Mesothelial cell of epicardium (in vitro differentiated cells): ENCODE data around the gene CRNKL1. TPM values are rescaled to one million over a fixed set of nuclear protein-coding genes. Genes with fewer than 3 reads are reported as not detected.

Source experiments
- DNase-seq, 2 experiments: peaks; one replicate each; pipeline ENCODE4 v3.0.0; 2021; ENCODE audit warnings: low spot score in 2 of 2; ENCODE audit not compliant: unreplicated experiment in 2 of 2
- H3K27ac Mint-ChIP-seq: 2 replicates; pipeline ENCODE4 v1.8.0; 2021; ENCODE audit warnings: mixed read lengths
- H3K27me3 Mint-ChIP-seq: 2 replicates; pipeline ENCODE4 v1.8.0; 2021; ENCODE audit warnings: low read depth, mixed read lengths
- H3K36me3 Mint-ChIP-seq: 2 replicates; pipeline ENCODE4 v1.8.0; 2021; ENCODE audit warnings: mixed read lengths
- H3K4me1 Mint-ChIP-seq: 2 replicates; pipeline ENCODE4 v1.8.0; 2021; ENCODE audit warnings: mixed read lengths
- H3K4me3 Mint-ChIP-seq: 2 replicates; pipeline ENCODE4 v1.8.0; 2021; ENCODE audit warnings: mild to moderate bottlenecking, moderate library complexity, mixed read lengths
- H3K9me3 Mint-ChIP-seq: 2 replicates; pipeline ENCODE4 v1.8.0; 2021; ENCODE audit warnings: mixed read lengths
- CTCF ChIP-seq: fragments of 200-600 bp; sonication (generic); IDR thresholded peaks from one replicate; pipeline ENCODE4 v1.5.0; 2021; ENCODE audit warnings: antibody characterized with exemption; ENCODE audit not compliant: unreplicated experiment
- total RNA-seq: library from RNA; stranded (reverse); gene quantifications from 3 replicates; pipeline ENCODE4 v1.2.1, GENCODE V29; 2021

The CRNKL1 gene
- total RNA-seq, 1 donor from 2014 or later: 26.5 TPM

DNA sequence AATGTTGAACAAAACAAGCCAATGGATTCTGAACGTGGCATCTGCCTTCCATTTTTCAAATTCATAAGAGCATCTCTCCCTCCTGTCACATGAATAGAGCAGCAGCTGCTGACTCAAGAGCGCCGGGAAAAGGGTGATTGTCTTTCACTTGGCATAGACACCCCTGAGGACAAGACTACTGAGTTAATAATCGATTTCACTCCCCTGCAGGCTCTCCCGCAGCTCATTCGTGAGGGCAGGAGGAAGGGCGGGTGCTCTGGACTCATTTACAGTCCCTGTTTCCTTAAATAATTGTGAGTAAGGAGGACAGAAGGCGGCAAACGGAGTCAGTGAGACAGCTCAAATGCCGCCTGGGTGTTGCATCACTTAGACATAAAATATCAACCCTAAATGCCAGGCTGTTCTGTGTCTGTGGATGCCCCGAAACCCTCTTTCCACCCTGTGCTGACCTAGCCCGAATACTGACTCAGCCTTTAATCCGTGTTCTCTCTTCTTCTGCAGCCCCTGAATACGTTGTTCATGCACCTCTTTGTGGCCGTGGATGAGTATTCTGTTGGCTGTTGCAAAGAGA lies 21.6 kb upstream of the CRNKL1 start:
- TF ChIP-seq CTCF: no peak
- H3K36me3 Mint-ChIP-seq: no peaks in the 10 kb centered on the region
- no peak overlapping the region for H3K27ac Mint-ChIP-seq
- no peak overlapping the region for H3K4me3 Mint-ChIP-seq
- no peak for DNase-seq
- peaks cover 10% of the 10 kb centered on the region for H3K4me1 Mint-ChIP-seq
- no peaks in the 10 kb centered on the region for H3K9me3 Mint-ChIP-seq
- peaks cover 24% of the 10 kb centered on the region for H3K27me3 Mint-ChIP-seq

DNA sequence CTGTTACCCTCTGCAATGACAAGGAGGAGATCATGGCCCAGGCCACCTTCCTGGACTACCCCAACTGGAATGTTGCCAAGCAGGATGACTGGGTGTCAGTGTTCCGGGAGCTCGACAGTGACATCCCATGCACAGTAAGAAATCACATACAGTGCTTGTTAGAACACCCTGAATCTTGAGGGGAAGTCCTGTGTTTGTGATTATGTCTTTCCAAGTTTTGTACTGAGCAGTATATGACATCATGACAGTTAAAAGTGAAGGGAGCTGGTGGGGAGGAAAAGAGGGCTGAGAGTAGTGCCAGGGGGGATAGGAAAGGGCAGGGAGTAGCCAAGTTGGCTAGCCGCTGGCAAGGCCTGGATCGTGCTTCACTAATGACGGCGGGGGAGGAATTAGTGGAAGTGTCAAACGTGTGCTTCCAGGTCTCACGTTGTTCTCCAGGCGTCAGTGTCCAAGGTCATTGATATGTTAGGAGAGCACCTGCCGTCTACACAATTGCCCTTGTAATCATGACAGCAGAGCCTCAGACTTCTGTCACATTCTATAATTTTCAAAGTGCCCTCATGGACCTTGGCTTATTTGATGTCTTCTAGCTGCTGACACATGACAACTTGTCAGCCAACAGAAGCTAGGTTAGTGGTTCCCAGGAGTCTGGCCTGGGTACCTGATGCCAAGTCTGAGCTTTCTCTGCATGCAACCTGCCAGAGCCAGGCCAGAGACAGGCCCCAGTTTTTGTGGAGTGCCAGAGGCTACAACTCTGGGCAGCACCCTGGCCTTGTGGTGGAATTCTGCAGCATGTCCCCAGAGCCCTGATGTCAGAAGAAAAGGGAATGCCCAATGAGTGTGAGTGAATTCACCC lies 18.8 kb upstream of the CRNKL1 start:
- no peaks in the 10 kb centered on the region for H3K36me3 Mint-ChIP-seq
- DNase-seq: no peak
- H3K9me3 Mint-ChIP-seq: no peaks in the 10 kb centered on the region
- TF ChIP-seq CTCF: no peak
- no peaks in the 10 kb centered on the region for H3K4me1 Mint-ChIP-seq
- H3K4me3 Mint-ChIP-seq: no peak overlapping the region
- H3K27ac Mint-ChIP-seq: no peak overlapping the region
- H3K27me3 Mint-ChIP-seq: peaks cover 17% of the 10 kb centered on the region

- Mint-ChIP-seq H3K27me3 (peaks cover 52% of the 10 kb centered on the region), H3K27ac (no peak overlapping the region), H3K4me1 (no peaks in the 10 kb centered on the region), H3K36me3 (no peaks in the 10 kb centered on the region), H3K9me3 (no peaks in the 10 kb centered on the region), H3K4me3 (no peak overlapping the region)
- no peak for DNase-seq
- no peak for TF ChIP-seq CTCF
Observed at GRCh38 chr20:20065361-20065760, 13.1 kb upstream of the CRNKL1 start.

GRCh38 chr20:20063941-20064702 lies 11.9 kb upstream of the CRNKL1 start:
- no peak overlapping the region for H3K4me3 Mint-ChIP-seq
- H3K27ac Mint-ChIP-seq: no peak overlapping the region
- H3K4me1 Mint-ChIP-seq: no peaks in the 10 kb centered on the region
- H3K36me3 Mint-ChIP-seq: no peaks in the 10 kb centered on the region
- no peak for DNase-seq
- H3K27me3 Mint-ChIP-seq: peaks cover 60% of the 10 kb centered on the region
- TF ChIP-seq CTCF: no peak
- no peaks in the 10 kb centered on the region for H3K9me3 Mint-ChIP-seq

DNA sequence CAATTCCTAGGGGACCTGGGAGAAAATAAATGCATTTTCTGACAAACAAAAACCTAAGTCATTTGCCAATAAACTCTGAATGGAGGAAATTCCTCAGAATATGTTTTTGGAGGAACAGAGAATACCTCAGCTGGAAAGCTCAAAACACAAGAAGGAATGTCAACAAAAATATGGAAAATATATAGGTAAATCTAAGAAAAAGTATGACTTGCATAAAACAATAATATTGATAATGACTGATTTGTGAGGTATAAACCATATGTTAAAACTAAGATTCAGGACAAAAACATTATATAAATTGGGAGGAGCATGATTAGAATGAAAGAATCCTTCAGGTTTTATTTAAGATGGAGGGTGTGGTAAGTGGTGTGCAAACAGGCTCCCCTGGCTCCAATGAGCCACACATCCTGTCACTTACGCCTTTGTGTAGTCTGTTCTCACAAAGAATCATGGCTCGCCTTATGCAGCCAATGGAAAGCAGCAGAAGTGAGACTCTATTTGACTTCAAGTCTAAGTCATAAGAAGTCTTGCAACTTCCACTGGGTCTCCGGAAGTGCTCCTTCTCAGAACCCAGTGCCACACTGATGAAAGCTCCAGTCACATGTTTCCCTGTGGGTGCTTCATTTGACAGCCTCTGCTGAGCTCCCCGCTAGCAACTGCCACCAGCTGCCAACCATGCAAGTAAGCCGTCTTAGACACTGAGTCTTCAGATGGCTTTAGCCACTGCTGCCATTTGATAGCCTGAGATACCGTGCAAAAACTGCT lies 8.2 kb upstream of the CRNKL1 start:
- Mint-ChIP-seq H3K27me3 (peaks cover 64% of the 10 kb centered on the region), H3K4me3 (no peak overlapping the region), H3K27ac (no peak overlapping the region), H3K36me3 (no peaks in the 10 kb centered on the region), H3K4me1 (no peaks in the 10 kb centered on the region), H3K9me3 (no peaks in the 10 kb centered on the region)
- no peak for TF ChIP-seq CTCF
- no peak for DNase-seq
